Mesodermal cell (in vitro differentiated cells): ENCODE results near the gene FARP1.

ENCODE experiments used
- H3K27ac ChIP-seq: 2 replicates; pipeline ENCODE4 v1.7.0; 2013; ENCODE audit warnings: mild to moderate bottlenecking, low read depth, low read length, moderate library complexity; ENCODE audit not compliant: severe bottlenecking
- H3K36me3 ChIP-seq: 2 replicates; pipeline ENCODE4 v1.7.1; 2013; ENCODE audit warnings: mild to moderate bottlenecking, low read length, moderate library complexity; ENCODE audit not compliant: control insufficient read depth, insufficient read depth
- H3K4me1 ChIP-seq: one replicate; pipeline ENCODE4 v1.7.1; 2013; ENCODE audit warnings: mild to moderate bottlenecking, low read length; ENCODE audit not compliant: insufficient read depth, control insufficient read depth, poor library complexity, severe bottlenecking
- H3K4me3 ChIP-seq: 2 replicates; pipeline ENCODE4 v1.7.0; 2013; ENCODE audit warnings: low read length, control low read depth, mild to moderate bottlenecking; ENCODE audit not compliant: insufficient read depth, poor library complexity, severe bottlenecking; ENCODE audit errors: extremely low read depth
- H3K9me3 ChIP-seq: 2 replicates; pipeline ENCODE4 v1.7.1; 2013; ENCODE audit warnings: mild to moderate bottlenecking, low read length, moderate library complexity; ENCODE audit not compliant: control insufficient read depth
- WGBS, 2 experiments: methylation state at CpG; one replicate each; pipeline ENCODE4 v1.1.5; 2013; ENCODE audit warnings: missing lambda C conversion rate in 2 of 2; ENCODE audit not compliant: insufficient coverage in 2 of 2; 5-methylcytosine and 5-hydroxymethylcytosine counted together

FARP1 gene

GRCh38 chr13:98321395-98321794 is 178.5 kb downstream of the FARP1 start:
- H3K27ac ChIP-seq: no peak overlapping the region
- 80 to 100% methylated on average over 1 to 2 of the region's 2 CpGs for WGBS, 2 experiments

GRCh38 chr13:98322091-98322718 is 179.3 kb downstream of the FARP1 start:
- H3K27ac ChIP-seq: no peak overlapping the region
- H3K36me3 ChIP-seq: peaks cover 4% of the 10 kb centered on the region
- 93 to 96% methylated on average over 4 to 5 of the region's 8 CpGs for WGBS, 2 experiments
- no peak overlapping the region for H3K4me3 ChIP-seq
- H3K4me1 ChIP-seq: peaks cover 44% of the 10 kb centered on the region
- no peaks in the 10 kb centered on the region for H3K9me3 ChIP-seq

More at GRCh38 chr13:98321395-98321794, 178.5 kb downstream of the FARP1 start:
- Histone ChIP-seq H3K36me3 (peaks cover 11% of the 10 kb centered on the region), H3K4me1 (peaks cover 36% of the 10 kb centered on the region), H3K4me3 (no peak overlapping the region), H3K9me3 (no peaks in the 10 kb centered on the region)

GRCh38 chr13:98324105-98324504 is 181.2 kb downstream of the FARP1 start:
- 100% methylated on average over 4 to 6 of the region's 7 CpGs for WGBS, 2 experiments
- Histone ChIP-seq H3K4me1 (peaks cover 55% of the 10 kb centered on the region), H3K9me3 (no peaks in the 10 kb centered on the region), H3K4me3 (no peak overlapping the region), H3K27ac (no peak overlapping the region), H3K36me3 (no peaks in the 10 kb centered on the region)

- no peaks in the 10 kb centered on the region for H3K36me3 ChIP-seq
- H3K27ac ChIP-seq: peak overlapping the region; percentile 52
- WGBS, 2 experiments: 94 to 100% methylated on average over 2 to 3 of the region's 3 CpGs
- H3K9me3 ChIP-seq: no peaks in the 10 kb centered on the region
- no peak overlapping the region for H3K4me3 ChIP-seq
- peaks cover 48% of the 10 kb centered on the region for H3K4me1 ChIP-seq
Observed at GRCh38 chr13:98325724-98326123, 182.8 kb downstream of the FARP1 start.

- H3K27ac ChIP-seq: peak overlapping the region; percentile 92
Observed at GRCh38 chr13:98326291-98326690, 183.4 kb downstream of the FARP1 start.

GRCh38 chr13:98327371-98328270 is 184.7 kb downstream of the FARP1 start:
- Histone ChIP-seq H3K27ac (peak overlapping the region; percentile 92), H3K36me3 (no peaks in the 10 kb centered on the region), H3K9me3 (no peaks in the 10 kb centered on the region), H3K4me1 (peaks cover 48% of the 10 kb centered on the region), H3K4me3 (peak overlapping the region; percentile 12)
- WGBS, 2 experiments: 19 to 23% methylated on average over 8 of the region's 10 CpGs

More at GRCh38 chr13:98326291-98326690, 183.4 kb downstream of the FARP1 start:
- peaks cover 48% of the 10 kb centered on the region for H3K4me1 ChIP-seq
- 80 to 84% methylated on average over 2 to 3 of the region's 5 CpGs for WGBS, 2 experiments
- H3K36me3 ChIP-seq: no peaks in the 10 kb centered on the region
- H3K4me3 ChIP-seq: no peak overlapping the region
- no peaks in the 10 kb centered on the region for H3K9me3 ChIP-seq

- H3K36me3 ChIP-seq: no peaks in the 10 kb centered on the region
- WGBS, 2 experiments: 56 to 78% methylated on average over 1 to 5 of the region's 8 CpGs
- H3K4me1 ChIP-seq: peaks cover 48% of the 10 kb centered on the region
- no peak overlapping the region for H3K4me3 ChIP-seq
- no peaks in the 10 kb centered on the region for H3K9me3 ChIP-seq
- peak overlapping the region; percentile 92 for H3K27ac ChIP-seq
Observed at GRCh38 chr13:98328511-98328910, 185.6 kb downstream of the FARP1 start.

GRCh38 chr13:98332222-98332621 is 189.3 kb downstream of the FARP1 start:
- no peak overlapping the region for H3K4me3 ChIP-seq
- WGBS, 2 experiments: 57% methylated on average over 1 of the region's 2 CpGs; no CpG with 5 or more reads in 1 of the 2 experiments
- no peak overlapping the region for H3K27ac ChIP-seq
- peaks cover 3% of the 10 kb centered on the region for H3K36me3 ChIP-seq
- H3K4me1 ChIP-seq: peaks cover 14% of the 10 kb centered on the region
- H3K9me3 ChIP-seq: peaks cover 9% of the 10 kb centered on the region

- Histone ChIP-seq H3K4me3 (no peak overlapping the region), H3K4me1 (peaks cover 10% of the 10 kb centered on the region), H3K9me3 (peaks cover 9% of the 10 kb centered on the region), H3K27ac (no peak overlapping the region), H3K36me3 (peaks cover 3% of the 10 kb centered on the region)
- 76 to 83% methylated on average over 4 of the region's 5 CpGs for WGBS, 2 experiments
Observed at GRCh38 chr13:98332691-98333090, 189.8 kb downstream of the FARP1 start.

GRCh38 chr13:98333486-98333885 is 190.6 kb downstream of the FARP1 start:
- 72 to 83% methylated on average over 9 to 12 of the region's 12 CpGs for WGBS, 2 experiments
- H3K27ac ChIP-seq: peak overlapping the region; percentile 47

More at GRCh38 chr13:98333486-98333885, 190.6 kb downstream of the FARP1 start:
- Histone ChIP-seq H3K36me3 (peaks cover 6% of the 10 kb centered on the region), H3K4me3 (no peak overlapping the region), H3K9me3 (peaks cover 9% of the 10 kb centered on the region), H3K4me1 (peaks cover 6% of the 10 kb centered on the region)
